PFSK-1 (cell line): ENCODE results near the gene FGD6.

Experiments
- POLR2AphosphoS5 ChIP-seq: IDR thresholded peaks from 2 replicates; pipeline ENCODE4 v1.6.1; 2012; ENCODE audit warnings: low read depth, mild to moderate bottlenecking, control low read depth, low read length, moderate library complexity
- SIN3A ChIP-seq: IDR thresholded peaks from 2 replicates; pipeline ENCODE4 v1.6.1; 2012; ENCODE audit warnings: mild to moderate bottlenecking, low read length, moderate library complexity, borderline replicate concordance; ENCODE audit not compliant: insufficient read depth
- TAF1 ChIP-seq: IDR thresholded peaks from 2 replicates; pipeline ENCODE4 v1.6.1; 2012; ENCODE audit warnings: low read length, control low read depth, borderline replicate concordance; ENCODE audit not compliant: insufficient read depth
- TF ChIP-seq, protein P1 (sequence below), 2 experiments: IDR thresholded peaks; 2 replicates each; pipeline versions ENCODE4 v1.6.1 to v1.8.0; 2011 to 2012; ENCODE audit warnings: low read depth in 2 of 2, low read length in 2 of 2, control low read depth in 1 of 2, inconsistent platforms in 1 of 2, mild to moderate bottlenecking in 1 of 2, moderate library complexity in 1 of 2; ENCODE audit not compliant: insufficient read depth in 1 of 2

DNA sequence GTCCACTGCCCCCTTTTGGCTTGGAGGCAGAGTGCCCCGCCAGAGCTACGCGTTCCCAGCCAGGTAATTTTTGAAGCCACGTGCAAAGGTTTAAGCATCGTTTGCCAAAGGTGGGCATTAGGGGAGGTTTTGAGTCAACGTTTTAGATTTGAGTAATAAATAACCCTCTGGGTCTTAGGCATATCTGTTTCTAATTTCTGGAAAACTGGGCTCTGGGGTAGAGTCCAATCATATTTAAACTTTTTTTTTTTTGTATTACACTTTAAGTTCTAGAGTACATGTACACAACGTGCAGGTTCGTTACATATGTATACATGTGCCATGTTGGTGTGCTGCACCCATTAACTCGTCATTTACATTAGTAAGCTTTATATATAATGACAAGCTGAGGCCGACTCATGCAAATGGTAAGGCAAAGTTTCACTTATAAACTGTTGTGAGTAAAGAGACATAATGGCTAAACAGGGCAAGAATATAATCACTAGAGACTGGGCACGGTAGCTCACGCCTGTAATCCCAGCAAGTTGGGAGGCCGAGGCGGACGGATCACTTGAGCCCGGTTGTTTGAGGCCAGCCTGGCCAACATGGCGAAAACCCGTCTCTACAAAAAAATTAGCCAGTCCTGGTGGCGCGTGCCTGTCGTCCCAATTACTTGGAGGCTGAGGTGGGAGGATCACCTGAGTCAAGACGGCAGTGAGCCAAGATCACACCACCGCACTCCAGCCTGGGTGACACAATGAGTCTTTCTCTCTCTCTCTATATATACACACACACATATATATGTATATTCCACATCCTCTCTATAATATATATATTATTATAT is 143.4 kb downstream of the FGD6 start:
- TF ChIP-seq TAF1 (no peak; the same call in 1 of the 2 replicates), POLR2AphosphoS5 (no peak), SIN3A (no peak)
- TF ChIP-seq, protein P1, sequence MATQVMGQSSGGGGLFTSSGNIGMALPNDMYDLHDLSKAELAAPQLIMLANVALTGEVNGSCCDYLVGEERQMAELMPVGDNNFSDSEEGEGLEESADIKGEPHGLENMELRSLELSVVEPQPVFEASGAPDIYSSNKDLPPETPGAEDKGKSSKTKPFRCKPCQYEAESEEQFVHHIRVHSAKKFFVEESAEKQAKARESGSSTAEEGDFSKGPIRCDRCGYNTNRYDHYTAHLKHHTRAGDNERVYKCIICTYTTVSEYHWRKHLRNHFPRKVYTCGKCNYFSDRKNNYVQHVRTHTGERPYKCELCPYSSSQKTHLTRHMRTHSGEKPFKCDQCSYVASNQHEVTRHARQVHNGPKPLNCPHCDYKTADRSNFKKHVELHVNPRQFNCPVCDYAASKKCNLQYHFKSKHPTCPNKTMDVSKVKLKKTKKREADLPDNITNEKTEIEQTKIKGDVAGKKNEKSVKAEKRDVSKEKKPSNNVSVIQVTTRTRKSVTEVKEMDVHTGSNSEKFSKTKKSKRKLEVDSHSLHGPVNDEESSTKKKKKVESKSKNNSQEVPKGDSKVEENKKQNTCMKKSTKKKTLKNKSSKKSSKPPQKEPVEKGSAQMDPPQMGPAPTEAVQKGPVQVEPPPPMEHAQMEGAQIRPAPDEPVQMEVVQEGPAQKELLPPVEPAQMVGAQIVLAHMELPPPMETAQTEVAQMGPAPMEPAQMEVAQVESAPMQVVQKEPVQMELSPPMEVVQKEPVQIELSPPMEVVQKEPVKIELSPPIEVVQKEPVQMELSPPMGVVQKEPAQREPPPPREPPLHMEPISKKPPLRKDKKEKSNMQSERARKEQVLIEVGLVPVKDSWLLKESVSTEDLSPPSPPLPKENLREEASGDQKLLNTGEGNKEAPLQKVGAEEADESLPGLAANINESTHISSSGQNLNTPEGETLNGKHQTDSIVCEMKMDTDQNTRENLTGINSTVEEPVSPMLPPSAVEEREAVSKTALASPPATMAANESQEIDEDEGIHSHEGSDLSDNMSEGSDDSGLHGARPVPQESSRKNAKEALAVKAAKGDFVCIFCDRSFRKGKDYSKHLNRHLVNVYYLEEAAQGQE (IDR thresholded peaks at IDR 0.05; ENCODE audit: insufficient read depth in 1 of 2, low read depth in 2 of 2, low read length in 2 of 2) = no peak
